Activated CD8-positive, alpha-beta memory T cell treated with anti-CD3 and anti-CD28 coated beads, Interleukin-2, amount 50 U/mL, for 48 hours (primary cell): ENCODE results near the gene ATG4A.

Experiments used
- DNase-seq: peaks from one replicate; pipeline ENCODE4 v3.0.0-alpha.2; 2020

ATG4A gene

DNA sequence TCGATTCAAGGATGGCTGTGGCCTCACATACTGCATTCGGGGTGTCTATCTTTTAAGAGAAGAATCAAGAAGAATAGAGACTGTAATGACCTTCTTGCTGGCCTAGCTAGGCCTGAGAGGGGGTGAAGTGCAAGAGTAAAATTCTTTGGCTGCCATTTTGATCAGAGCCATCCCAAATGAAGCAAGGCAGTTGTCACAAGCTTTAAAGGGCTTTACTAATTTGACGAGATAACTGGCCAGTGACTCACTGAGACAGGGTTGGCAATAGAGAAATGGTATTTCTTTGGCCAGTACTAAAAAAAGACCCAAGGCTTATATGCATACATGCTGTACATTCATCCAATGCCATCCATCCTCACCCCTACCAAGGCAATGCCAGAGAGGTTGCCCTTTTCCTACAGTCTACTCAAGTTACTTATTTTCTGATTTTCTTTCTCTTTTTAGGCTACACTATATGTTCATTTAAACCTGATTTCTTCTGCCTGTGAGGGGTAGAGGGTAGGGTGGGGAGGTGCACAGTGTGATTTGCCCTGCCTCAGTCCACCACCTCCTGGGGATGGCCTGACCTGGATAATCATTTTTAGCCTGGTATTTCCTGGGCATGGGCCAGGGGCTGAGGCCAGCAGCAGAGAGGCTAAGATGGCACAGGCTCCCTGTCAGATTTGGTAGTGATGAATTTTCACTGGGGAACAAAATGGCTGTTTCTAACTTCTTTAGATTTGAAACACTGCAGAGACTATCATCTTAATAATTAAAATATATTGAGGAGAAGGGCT, 32.2 kb downstream of the ATG4A start:
- no peak for DNase-seq

DNA sequence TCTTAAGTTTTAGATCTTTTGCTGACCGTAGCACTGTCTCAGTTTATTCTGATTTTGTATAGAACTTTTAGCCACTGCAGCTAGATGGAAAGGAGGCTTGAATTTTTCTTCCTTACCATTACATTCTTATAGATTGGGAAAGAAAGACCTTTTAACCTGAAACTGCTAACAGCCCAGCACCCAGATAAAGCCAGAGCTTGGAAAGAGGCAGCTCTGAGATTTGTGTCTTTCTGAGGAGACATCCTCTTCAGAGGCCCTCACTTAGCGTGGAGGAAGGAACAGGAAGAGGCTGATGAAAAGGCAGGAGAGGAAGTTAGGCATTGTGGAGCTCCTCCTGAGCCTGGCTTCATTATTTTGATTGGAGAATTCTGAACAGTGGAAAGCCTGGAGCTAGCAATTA, 35.1 kb downstream of the ATG4A start:
- DNase-seq = no peak

DNA sequence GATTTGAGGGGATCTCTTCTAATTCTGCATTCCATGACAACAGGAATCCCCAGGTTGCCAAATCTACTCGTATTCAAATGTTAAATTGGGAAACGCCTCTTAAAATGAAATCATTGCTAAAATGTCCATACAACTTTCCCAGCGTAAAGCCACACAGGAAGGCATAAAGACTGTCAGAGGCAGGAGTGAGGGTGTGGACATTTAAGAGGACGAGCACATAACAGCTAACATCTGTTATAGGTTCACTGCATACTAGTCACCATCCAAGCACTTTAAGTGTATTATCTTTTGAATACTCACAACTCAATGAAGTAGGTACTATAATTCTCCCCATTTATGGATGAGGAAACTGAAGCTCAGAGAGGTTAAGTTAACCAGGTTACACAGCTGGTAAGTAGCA, 35.6 kb downstream of the ATG4A start:
- DNase-seq = no peak

DNA sequence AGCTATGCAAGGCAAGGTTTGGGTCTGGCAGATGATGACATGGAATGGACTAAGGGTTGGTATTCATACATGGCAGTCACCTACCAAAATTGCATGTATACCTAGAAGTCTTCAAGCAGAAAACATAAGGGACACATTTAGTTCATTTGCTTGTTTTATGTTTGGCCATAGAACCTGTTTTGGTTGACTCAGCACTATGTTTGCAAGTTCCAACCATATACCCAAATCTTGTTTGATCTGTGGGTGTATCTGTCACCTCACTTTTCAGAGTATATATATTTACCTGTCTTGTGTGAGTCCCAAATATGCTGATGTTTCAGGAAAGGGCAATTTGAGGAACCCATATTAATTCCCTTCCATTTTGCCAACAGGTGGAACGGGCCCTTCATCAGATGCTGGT, 39.3 kb downstream of the ATG4A start:
- no peak for DNase-seq

DNA sequence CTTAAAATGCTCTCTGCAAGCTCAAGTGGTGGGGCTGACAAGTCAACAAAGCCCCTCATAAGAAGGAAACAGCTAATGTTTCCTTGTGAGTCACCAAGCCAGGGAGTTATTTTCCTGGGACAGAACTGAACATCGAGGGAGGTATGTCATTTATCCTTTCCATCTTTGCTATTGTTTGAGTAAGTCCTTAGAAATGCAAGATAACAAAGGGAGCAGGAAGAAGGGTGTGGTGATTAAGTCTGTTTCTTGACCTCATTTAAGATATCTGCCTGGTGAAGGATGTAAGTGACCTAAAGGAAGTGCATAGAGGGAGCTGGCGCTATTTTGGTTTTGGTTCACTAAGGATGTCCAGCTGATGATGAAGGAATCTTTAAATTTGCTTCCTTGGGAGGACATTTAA, 39.9 kb downstream of the ATG4A start:
- DNase-seq = no peak

DNA sequence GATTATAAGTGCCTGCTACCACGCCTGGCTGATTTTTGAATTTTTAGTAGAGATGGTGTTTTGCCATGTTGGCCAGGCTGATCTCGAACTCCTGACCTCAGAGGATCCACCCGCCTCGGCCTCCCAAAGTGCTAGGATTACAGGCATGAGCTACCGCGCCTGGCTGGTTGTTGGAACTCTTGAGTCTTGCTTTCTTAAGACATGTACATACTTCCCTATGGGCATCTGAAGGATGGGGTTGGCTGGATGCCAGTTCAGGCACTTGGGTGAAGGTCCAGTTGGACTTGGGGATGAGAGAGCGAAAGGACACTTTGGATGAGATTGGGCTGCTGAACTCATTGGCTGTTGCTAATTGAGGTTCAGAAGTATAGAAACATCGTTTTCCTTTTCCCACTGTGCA, 40.5 kb downstream of the ATG4A start:
- no peak for DNase-seq

DNA sequence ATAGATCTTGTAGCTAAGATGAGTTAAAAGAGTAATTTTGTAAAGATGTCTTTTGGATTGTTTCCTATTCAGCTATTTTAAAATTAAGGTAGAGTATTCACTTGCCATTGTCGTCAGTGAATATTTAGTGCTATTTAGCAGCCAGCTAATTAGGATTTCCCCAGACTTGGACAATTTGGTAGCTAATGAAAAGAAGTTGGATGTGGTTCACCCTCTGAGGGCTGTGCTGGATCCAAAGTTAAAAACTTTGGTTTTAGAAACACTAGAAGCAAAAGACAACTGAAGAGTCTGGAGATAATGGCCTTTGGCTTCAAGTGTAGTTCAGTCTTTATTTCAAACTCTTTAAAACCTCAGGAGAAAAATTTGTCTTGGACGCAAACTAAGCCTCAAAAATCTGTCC, 41.3 kb downstream of the ATG4A start:
- DNase-seq = no peak

DNA sequence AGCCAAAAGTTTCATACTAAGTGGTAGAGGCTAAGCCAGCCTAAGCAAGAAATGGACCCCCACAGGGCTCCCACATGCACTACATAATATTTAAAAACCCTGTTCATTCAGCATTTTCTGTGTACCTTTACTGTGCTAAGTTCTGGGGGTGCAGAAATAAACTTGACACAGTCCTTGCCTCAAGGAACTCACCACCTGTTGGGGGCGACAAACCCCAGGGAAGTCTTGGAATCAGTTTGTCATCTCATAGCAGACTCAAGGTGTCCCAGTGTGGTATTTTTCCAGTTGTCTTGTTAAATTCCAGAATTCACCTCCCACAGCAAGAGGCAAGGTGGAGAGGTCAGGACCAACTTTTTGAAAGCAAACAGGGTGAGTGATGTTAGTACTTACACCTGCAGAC, 43.1 kb downstream of the ATG4A start:
- no peak for DNase-seq

DNA sequence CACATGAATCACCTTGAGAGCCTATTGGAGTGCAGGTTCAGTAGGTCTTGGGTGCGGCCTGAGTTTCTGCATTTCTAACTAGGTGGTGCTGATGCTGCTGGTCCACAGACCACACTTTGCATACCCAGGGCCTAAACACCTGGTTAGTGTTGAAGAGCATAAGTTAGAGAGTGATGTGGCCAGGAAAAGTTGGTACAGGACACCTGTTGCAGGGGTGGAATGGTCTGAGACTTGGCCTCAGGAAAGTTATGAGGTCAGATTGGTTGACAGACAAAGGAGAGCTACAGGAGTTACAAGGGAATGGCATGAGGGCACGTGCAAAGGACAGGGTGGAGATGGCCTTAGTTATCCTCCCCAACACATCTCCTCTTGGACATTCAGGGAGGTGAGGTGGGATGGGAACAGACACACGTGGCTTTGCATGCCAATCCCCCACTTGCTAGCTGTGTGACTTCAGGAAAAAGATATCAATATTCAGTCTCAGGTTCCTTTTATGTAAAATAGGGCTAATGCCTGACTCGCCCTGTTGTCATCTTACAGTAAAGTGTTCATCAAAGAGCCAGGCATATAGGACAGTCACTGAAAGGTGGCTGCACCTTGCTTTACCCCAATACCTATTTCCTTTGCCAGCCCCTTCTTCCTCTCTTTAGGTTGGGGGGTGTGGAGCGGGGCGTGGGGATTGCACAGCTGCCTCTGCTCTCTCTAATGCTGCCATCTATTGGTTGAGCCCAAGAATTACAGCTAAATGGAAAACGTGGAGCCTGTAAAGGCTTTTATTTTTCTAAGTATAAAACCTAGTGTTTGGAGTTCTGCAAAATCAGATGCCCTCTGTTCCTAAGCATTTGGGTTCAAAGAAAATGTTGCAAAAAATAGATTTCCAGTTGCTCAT, 47.5 kb downstream of the ATG4A start:
- DNase-seq = no peak

DNA sequence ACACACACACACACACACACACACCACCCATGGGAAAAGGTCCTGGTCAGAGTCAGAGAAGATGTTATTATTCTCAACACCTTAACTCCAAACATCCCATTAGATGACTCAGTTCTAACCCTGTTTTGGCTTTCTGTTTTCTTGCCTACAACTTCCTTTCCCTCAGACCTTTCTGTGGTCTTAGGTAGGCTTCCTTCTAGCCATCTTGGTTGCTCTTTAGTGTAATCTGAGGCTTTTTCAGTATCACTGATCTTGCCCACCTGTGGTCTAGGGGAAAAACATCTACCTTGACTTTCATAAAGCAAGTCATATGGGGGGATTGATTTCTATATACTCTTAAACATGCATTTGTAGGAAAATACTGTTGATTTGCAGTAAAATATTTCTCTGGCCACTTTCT, 56.9 kb downstream of the ATG4A start:
- DNase-seq = no peak

DNA sequence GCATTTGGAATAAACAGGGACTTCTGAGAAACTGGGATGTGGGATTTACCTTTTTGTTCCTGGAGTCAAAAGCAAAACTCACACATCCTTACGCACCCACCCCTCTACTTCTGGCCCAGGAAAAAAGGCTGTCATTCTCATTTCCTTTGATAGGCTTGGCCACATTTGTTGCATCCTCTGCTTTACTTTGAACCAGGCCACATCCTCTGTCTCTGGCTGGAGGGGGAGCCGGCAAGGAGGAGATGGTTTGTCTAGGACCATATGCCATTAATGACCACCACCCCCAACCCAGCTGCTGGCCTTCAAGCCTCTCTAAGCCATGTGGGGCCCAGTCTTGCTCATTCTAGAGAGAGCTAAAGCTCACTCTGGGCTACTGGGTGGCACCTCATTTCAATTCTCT, 64.5 kb downstream of the ATG4A start:
- no peak for DNase-seq

DNA sequence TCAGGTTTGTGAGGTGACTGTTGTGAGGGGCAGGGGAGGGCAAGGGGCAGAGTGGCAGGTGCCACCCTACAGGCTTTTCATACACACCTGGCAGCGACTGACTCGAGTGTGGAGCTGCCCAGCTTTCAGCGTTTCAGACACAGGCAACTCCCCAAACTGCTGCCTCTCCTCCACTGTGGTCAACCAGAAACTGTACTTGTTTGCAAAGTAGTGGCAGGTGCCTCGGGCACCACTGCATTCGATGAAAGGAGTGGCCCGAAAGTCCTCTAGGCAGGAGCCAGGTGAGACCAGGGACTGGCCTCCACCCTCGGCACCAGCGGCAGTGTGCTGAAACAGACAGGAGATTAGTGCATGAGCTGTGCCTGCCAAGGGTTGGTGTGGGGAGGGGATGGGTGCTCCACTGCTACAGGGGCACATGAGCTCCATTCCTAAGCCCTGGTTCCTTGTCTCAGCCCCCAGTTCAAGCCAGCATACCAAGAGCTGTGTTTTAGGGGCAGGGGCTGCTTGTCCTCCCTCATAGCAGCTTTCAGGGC, 65.4 kb downstream of the ATG4A start:
- no peak for DNase-seq

DNA sequence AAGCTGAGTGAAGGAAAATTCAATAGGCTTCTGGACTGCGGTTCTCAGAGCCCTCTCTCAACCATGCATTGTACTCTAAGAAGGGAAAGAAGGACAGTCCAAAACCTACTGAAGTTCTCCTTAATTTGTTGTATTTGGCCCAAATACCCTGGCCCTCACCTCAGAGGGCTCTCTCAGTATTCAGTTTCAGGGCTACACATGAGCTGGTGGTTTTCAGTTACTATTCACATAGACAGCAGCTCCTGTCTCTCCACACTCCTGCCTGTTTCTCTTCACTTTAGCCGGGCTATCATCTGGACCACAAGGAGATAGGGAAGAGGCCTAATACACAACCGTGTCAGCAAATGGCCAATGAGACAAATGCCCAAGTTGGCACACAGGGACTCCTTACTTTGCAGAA, 66.0 kb downstream of the ATG4A start:
- DNase-seq = no peak

DNA sequence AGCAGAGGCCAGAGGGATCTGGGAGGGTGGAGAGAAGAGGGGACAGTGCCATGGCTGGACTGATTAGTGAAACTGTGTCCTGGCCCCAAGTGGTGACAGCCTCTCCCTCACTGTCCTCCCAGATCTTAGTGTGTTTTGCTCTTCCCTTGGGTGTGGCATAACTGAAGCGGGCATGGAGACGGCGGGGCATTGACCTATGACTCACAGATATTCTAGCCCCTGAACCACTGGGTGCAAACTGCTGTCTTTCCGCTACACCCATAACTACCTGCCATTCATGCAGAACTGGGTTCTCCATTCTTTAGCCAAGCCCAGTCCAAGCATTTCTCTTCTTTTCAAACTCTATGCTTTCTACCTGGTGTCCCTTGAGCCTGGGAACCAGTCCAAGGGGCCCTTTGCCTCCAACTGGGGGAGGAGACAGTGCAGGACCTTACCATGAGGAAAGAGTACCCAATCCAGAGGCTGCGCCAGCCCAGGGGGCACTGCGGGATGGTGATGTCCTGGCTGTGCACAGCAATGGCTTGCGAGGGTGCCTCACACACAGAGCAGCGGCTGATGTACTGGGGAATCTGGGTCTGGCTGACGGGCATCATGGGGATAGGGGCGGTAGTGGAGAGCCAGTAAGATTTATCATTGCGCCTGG, 67.6 kb downstream of the ATG4A start:
- DNase-seq = no peak

DNA sequence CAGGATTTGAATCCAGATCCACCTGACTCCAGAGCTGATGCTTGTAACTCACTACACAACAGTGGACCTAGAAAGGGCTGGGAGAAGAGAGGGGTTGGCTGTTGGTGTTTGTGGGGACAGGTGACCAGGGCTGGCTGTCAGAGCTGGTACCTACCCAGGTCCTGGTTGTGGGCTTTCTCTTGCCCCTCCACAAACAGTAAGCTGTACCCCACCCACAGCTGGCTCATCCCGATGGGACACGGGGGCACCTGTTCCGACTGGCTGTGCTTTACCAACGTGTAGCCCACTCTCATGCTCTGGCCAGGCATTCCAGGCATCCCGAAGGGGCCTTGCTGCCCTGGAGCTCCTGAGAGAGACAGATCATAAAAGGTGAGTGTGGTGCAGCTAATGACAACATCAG, 68.7 kb downstream of the ATG4A start:
- no peak for DNase-seq

DNA sequence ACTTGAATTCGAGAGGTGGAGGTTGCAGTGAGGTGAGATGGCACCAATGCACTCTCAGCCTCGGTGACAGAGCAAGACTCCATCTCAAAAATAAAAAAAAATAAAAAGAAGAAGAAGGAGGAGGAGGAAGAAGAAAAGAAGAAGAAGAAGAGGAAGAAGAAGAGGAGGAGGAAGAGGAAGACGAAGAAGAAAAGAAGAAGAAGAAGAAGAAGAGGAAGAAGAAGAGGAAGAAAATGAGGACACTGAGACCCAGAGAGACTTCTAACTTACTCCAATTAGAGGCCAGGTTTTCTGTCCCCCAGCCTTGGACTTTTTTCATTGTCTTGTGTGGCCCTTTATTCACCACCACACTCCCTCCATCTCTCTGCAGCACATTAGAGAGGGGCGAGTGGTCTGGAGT, 70.7 kb downstream of the ATG4A start:
- no peak for DNase-seq

DNA sequence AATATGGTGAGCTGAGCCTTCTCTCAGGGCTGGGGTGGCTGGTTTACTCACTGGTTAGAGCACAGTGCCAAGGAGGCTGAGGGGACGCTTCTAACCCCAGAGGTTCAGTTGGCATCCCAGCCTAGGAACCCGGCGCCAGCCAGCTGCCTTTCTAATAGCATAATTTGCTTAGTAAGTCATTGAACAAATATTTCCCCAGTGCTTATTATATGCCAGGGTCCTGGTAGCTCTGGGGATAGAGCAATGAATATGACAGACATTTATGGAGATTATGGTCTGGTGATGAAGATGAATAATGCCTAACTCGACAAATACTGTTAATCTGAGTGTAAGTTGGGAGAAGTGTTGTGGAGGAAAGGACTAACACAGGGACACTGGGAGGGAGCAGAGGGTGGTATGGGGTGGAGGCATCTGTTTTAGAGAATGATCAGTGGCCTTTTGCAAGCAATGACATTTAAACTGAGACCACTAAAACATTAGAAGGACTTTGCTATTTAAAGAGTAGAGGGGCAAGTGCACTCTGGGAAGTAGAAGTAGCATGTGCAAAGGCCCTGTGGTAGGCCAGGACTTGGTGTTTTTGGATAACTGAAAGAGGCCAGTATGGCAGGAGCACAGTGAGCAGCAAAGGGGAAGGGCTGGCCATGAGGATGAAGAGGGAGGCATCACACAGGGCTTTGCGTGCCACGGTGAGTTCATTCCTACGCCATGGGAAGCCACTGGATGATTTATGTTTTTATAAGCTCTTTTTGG, 71.9 kb downstream of the ATG4A start:
- no peak for DNase-seq

DNA sequence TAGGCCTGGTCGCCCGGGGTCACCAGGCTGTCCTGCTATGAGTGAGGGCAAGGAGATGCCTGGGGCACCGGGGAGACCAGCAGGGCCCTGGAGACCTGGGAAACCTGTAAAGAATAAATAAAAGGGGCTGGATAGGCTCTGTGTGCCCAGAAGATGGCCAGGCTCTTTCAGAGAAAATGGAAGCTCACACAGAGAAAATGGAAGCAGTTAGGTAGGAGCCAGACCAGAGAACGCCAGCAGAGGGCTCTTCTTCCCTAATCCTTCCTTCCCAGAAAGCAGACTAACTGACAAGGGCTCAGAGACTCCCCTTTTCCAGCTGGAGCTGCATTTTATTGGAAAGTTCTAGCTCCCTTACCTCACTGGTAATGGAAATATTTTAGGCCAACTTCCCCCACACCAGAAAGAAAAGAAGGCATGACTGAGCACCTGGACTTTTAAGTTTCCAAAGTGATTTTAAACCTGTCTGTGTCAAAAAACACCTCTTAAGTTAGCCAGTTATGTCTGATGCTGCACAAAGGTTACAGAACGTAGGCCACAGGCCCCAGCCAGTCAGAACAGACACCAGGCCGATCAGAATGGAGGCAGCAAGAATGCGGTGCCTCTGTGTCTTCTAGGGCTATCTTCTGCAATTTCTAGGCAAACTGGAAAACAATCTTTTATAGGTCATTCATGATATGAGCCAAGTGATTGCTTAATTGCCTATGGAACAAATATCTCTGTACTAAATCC, 74.0 kb downstream of the ATG4A start:
- DNase-seq = no peak

DNA sequence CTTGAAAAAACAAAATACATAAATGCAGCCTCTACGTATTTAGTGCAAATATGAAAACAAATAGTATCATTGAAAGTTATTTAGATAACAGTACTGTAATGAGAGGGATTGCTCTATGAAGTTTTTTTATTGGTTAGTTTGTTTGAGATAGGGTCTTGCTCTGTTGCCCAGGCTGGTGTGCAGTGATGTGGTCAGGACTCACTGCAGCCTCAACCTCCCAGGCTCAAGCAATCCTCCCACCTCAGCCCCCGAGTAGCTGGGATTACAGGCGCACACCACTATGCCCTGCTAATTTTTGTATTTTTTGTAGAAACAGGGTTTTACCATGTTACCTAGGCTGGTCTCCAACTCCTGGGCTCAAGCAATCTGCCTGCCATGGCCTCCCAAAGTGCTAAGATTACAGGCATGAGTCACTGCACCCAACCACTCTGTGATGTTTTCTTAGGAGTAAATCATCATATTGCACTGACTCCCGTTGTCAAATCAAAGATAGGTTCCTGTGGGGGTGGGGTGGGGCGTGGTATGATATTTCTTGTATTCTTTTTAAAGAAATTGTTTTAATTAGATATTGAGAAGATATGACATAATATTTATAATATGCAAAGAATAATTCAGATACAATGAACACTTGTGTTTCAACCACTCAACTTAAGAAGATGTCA, 75.8 kb downstream of the ATG4A start:
- no peak for DNase-seq

DNA sequence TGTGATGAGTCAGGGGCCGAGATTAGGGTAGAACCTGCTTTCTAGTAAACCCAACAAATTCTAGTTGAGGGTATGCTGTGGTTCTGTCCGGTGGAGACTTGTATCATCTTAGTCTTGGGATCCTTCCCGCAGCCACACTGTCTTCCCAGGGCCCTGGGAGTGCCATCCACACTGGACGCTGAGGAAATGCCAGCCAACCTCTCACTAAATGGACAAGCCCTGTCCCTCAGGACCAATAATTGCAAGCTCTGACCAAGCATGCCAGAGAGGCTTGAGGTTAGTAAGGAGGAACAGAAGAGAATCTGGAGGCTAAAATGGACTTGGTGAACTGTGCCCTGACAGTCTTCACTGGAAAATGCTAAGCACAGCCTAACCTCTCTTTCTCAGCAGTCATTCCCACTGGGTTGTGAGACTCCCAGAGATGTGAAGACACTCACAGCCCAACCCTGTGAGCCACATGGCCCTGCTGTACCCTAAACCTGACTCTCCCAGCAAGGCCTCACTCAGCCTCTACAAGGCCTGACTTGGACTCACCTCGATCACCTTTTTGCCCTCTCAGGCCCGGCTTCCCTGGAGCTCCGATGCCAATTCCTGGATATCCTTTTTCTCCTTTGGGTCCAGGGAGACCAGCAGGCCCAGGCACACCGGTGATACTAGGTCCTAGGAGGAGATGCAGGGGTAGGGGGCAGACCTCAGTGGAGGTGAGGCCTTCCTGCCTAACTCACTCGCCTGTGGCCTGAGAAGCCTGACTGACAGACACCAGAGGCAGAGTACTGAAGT, 77.6 kb downstream of the ATG4A start:
- DNase-seq = no peak

DNA sequence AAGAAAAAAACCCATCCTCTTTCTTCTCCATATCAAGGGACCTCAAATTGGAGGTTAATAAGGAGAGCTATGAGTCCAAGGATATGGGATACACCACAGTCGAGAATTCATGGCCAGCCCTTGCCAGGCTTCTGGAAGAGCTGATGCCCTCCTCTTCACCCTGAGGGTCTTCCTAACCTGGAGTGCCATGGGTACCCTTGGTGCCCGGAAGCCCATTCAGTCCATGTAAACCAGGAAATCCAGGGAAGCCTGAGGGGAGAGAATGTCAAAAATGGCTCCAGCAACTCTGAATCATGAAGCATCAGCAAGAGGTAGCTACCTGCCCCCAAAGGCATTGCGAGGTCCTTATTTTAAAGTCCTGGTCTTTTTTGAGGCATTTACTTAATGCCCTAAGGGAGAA, 78.2 kb downstream of the ATG4A start:
- DNase-seq = no peak
